Measurements from ENCODE around the gene SLC16A12.
"Not testable (repeated sequence)": the region's sequence is repeated elsewhere in the genome, so short reads cannot be mapped to it uniquely, and the experiment has no call there.

Gene SLC16A12

GRCh38 chr10:89468191-89468965, 67.0 kb downstream of the SLC16A12 start:
- DNase-seq, result no peak

GRCh38 chr10:89466599-89467035, 68.8 kb downstream of the SLC16A12 start:
- no peak for DNase-seq

GRCh38 chr10:89465196-89465595, 70.2 kb downstream of the SLC16A12 start:
- DNase-seq, result no peak

GRCh38 chr10:89463846-89464537, 71.4 kb downstream of the SLC16A12 start:
- no peak for DNase-seq

- no peak for DNase-seq
Observed at GRCh38 chr10:89458784-89459183, 76.6 kb downstream of the SLC16A12 start.

GRCh38 chr10:89458291-89458690, 77.1 kb downstream of the SLC16A12 start:
- DNase-seq, result no peak

- DNase-seq, result no peak
Observed at GRCh38 chr10:89454561-89455347, 80.6 kb downstream of the SLC16A12 start.

- no peak for DNase-seq
Observed at GRCh38 chr10:89452193-89452592, 83.2 kb downstream of the SLC16A12 start.

- DNase-seq, result no peak
Observed at GRCh38 chr10:89450901-89451300, 84.5 kb downstream of the SLC16A12 start.

- DNase-seq, result not testable (repeated sequence)
Observed at GRCh38 chr10:89444819-89445218, 90.6 kb downstream of the SLC16A12 start.

- DNase-seq, result no peak
Observed at GRCh38 chr10:89442289-89442688, 93.1 kb downstream of the SLC16A12 start.

GRCh38 chr10:89440226-89441009, 95.0 kb downstream of the SLC16A12 start:
- DNase-seq, result no peak

GRCh38 chr10:89438525-89438924, 96.9 kb downstream of the SLC16A12 start:
- no peak for DNase-seq

- no peak for DNase-seq
Observed at GRCh38 chr10:89431977-89432376, 103.4 kb downstream of the SLC16A12 start.

- DNase-seq, result no peak
Observed at GRCh38 chr10:89428877-89429276, 106.5 kb downstream of the SLC16A12 start.

- DNase-seq, result no peak
Observed at GRCh38 chr10:89427629-89428028, 107.8 kb downstream of the SLC16A12 start.

- DNase-seq, result no peak
Observed at GRCh38 chr10:89426230-89426868, 109.0 kb downstream of the SLC16A12 start.

- no peak for DNase-seq
Observed at GRCh38 chr10:89425000-89425399, 110.4 kb downstream of the SLC16A12 start.

GRCh38 chr10:89421018-89421476, 114.3 kb downstream of the SLC16A12 start:
- DNase-seq, result no peak

- DNase-seq, result no peak
Observed at GRCh38 chr10:89419548-89419947, 115.8 kb downstream of the SLC16A12 start.

- DNase-seq, result no peak
Observed at GRCh38 chr10:89416465-89416864, 118.9 kb downstream of the SLC16A12 start.
